DMS153 treated with DMSO at 0.1 percent for 48 hours (cell line): ENCODE measurements around the gene THEM5.

Experiments used
- DNase-seq: peaks from one replicate; lab custom pipeline; 2025; ENCODE audit not compliant: unreplicated experiment; lab: John Stamatoyannopoulos, UW

The THEM5 gene

DNA sequence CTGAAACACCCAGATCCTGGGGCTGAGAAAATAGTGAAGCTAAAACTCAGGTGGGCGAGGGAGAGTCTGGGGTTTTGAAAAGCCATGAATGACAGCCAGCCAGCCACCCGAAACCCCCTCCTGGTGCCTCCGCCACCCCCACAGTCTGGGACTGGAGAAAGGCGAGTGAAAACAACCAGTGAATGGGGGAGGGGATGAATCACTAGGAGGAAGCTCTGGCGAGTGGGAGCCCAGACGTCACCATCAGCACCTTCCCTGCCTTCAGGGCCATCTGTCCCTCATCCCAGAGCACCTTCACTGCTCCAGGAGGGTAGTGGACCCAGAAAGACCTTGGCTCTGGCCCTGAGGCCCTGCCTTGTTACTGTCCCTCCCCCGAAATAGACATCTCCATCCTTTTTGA, 31.1 kb downstream of the THEM5 start:
- no peak for DNase-seq

DNA sequence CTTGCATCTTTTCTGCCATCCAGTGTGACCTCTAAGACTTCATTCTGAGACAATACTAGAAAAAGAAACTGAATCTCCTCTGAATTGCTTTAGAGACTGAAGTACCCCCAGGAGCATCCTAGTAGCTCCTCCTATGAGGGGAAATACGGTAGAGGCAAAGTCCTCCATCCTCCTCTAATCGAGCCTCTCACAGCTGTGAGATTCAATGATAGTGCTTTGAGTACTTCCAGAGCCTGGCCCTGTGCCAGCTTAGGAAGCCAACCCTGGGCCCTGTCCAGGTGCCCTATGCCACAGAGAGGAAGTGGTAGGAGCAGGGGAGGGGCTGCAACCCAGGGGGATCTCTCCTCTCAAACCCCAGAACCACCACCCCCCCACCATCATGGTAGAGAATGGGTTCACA, 32.6 kb downstream of the THEM5 start:
- DNase-seq: peak; percentile 80

DNA sequence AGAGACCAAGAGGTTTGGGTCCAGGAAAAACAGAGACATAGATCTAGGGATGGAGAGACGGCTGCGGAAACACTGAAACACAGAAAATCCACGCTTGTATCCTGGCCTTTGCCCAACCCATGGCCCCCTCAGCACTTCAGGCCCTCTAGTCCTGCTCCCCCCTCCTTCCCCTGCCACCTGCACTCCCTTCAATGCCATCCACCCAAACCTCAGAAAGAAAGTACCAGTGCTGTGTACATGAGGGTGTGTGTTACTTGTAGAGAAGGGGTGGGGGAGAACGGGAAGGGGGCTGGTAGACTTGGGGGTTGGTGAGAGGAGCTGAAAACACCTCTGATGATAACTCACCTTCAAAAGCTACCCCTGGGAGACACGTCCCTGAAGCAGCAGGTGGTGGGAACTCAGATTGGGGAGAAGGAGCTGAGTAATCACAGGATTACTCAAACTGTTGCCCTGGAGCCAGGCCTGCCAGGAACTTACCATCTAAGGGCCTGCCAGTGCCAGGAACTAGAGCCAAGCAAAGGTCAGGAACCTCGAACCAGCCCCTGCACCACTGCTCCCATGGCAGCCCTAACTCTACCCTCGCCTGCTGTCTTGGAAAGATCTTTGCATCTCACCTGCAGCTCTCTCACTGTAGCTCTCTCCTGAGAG, 33.4 kb downstream of the THEM5 start:
- DNase-seq: no peak

DNA sequence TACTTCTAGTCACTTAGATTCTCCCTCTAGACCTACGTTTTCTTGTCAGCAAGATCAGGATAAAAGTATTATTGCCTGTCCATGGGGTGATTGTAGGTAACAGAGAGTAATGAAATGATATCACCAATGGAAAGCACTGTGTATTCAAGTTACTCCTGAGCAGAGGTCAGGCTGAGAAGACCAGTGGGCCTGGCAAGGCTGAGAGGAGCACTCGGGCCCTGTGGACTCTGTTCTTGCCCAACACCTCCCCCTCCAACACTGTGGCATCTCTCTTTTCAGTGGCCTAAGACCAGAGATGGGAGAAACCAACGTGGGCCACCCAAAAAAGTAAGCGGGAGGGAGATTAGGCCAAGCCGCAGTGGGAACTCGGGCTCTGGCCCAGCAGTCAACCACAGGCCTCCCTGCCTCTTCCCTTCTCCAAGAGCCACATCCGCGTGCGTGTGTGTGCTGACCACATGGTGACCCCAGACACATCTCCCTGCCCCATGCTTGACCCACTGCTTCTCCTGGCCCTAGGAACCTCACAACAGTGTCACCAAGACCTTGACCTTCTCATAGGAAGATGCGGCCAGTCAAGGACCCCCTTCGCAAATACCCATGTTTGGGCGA, 34.2 kb downstream of the THEM5 start:
- no peak for DNase-seq

DNA sequence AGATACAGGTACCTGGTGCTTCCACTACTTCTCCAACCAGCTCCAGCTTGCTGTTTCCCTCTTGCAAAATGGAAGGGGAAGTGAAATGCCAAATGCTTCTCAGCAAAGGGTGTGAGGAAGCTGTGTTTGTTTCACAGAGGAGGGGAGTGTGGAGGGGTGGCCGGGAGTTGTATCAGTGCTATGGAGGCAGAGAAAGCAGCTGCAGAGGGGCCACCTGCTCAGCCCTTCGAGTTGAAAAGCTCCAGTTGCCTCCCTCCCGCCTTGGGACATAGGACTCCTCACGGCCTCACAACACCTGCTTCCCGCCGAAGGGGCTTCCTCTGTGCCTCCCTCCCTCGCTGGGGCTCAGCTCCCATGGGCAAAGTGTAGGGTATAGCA, 36.2 kb downstream of the THEM5 start:
- DNase-seq: no peak

DNA sequence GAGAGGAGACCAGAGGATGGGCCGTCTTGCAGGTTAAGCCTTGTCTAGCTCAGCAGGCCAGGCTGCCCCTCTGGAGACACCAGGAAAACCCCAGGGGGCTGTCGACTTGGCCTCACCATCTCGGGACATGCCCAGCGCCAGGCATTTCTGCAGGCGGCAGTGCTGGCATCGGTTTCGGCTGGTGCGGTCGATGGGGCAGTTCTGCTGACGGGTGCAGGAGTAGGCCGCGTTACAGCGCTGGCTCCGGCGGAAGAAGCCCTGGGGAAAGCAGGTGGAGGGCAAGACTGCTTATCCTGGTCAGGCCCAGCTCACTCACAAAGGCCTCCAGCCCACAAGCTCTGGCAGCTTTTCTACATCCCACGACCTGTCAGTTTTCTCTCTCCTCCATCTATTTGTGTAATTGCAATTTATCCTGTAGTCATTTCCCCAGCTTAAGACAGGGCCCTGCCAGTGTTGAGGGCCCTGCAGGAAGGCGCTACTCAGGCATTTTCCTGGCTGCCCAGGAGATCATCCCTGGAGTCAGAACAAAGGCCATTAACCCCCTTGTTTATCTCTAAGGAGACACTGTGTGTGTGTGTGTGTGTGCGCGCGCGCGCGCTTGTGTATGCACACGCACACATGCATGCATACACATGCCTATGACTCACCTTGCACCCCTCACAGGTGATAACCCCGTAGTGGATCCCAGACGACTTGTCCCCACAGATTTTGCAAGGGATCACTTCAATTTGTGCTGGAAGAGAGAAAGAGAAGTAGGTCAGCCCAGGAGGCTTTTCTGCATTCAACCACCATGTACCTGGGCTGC, 36.8 kb downstream of the THEM5 start:
- no peak for DNase-seq

DNA sequence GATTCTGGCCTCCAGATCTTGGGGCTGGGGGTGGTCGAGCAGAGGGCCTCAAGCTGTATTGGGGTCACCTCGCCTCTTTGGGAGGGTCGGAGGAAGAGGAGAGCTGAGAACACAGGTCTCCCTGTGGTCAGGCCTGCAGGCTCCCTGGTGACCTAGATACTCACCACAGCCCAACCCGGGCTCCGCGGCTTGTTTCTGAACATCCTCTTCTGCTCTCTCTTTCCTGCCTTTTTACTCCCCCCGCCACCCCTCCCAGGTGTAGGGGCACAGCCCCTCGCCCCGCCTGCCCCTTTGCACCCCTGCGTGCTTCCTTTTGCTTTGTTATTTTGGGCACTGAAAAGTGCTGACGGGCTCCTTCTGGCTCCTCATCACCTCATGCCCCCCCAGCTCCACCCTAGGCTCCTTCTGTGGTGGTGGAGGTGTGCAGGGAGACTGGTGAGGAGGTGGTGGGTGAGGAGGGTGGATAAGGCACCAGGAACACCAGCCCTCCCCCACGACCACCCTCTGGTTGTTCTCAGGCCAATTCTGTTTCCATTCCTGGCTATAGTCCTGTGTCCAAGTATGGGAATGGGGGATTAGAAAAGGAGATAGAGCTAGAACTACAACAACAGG, 37.7 kb downstream of the THEM5 start:
- DNase-seq: no peak

DNA sequence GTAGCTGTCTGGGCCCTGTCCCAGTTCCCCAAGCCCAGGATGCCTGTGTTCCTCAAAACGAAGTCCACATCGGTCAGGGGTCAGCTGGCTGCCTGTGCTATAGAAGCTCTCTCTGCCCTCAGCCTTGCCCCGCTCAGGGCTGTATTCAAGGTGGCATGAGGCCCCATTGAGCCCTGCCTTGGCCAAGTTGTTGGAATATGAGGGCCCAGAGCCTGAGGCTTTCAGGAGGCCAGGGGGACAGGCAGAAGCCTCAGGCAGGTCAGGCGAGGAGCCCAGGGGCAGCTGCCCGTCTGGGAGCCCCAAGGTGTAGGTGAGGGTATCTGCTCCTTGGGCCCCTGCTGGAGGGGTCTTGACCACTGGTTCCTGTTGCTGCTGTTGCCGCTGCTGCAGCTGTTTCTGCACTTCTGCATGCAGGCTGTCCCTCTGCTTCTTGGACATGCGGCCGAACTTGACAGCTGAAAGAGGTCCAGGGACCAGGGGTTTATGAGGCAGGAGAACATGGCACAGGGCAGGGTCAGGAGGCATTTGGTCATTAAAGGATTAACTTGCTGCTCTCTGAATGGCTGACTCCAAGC, 38.5 kb downstream of the THEM5 start:
- no peak for DNase-seq

DNA sequence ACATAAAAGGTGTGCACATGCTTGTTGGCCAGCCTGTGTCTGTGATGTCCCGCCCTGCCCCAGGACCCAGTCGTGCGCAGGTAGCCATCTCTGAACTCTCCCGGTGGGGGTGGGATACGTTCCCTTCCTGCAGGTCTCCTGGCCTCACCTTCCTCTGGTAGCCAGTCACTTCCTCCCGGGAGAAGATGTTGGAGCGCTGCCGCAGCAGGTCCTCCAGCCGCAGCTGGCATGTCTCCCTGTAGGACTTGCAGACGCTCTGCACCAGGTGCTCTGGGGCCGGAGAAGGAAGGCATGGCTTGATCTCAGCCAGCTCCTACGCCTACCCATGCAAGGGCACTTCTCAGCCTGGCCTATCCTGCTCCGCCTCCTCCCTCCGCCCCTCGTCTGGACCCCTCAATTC, 39.1 kb downstream of the THEM5 start:
- DNase-seq: no peak

DNA sequence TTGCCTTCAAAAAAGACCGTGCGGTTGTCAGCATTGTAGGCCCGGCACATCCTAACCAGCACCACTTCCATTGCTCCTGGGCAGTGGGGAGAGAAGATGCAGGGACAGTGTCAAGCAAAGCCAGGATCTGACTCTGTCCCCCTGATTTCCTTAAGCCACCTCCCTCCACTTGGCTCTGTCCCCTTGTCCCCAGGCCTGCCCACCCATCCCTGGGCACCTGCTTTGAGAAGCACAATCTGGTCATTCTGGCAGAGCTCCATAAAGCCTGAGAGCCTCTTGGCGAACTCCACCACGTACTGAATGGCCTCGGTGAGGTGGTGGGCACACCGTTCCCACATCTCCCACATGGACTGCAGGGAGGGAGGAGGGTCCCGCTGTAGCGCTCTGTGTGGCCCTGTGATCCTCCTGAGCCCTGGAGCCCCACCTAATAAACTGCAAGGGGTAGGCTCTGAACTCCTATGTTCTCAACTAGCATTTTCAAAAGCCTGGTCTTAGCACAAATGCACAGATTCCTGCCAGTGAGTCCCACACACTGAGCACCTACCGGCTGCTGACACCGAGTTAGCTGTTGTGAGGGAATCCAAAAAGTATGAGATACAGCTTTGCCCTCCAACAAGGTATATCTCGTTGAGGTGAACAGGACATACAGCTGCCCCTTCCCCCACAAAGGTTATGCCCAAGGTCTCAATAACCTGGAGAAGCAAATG, 40.1 kb downstream of the THEM5 start:
- no peak for DNase-seq

DNA sequence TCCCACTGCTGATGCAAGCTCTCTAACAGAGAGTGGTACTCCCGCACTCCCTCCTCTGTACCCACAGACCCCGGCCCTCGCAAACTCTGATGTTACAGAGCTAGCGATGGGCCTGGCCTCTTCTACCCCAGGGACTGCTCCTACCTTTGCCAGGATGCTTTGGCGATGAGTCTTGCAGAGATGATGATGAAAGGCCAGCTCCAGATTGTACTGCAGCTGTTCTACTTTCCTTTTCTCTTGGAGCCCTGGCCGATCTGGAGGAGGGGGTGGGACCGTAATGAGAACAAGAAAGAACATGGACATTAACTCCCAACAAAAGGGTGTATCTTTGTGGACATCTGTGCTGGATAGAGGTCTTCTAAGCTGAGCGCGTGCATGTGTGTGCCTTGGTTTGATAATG, 42.3 kb downstream of the THEM5 start:
- DNase-seq: no peak

DNA sequence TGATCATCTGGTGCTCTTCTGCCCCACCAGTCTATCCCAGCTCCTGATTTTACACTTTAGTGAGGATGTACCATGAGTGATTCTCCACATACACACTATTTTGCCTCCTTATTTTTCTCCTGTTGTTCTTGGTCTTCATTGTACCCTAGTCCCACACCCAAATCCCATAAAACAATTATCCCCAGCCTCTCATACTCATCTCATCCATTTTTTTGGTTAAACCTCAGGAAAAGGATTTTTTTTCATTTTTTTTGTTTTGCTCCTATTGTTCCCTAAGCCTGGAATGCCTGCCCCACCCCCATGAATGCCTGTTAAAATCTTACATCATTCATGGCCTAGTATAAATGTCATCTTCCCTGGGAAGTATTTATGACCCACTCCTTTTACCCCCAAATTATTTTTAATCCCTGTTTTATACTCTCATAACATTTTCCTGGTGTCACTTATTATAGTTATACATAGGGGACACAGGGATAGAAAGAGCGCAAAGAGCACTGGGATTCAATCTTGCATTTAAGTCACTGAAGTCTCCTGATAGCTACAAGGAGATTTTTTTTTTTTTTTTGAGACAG, 43.4 kb downstream of the THEM5 start:
- no peak for DNase-seq

DNA sequence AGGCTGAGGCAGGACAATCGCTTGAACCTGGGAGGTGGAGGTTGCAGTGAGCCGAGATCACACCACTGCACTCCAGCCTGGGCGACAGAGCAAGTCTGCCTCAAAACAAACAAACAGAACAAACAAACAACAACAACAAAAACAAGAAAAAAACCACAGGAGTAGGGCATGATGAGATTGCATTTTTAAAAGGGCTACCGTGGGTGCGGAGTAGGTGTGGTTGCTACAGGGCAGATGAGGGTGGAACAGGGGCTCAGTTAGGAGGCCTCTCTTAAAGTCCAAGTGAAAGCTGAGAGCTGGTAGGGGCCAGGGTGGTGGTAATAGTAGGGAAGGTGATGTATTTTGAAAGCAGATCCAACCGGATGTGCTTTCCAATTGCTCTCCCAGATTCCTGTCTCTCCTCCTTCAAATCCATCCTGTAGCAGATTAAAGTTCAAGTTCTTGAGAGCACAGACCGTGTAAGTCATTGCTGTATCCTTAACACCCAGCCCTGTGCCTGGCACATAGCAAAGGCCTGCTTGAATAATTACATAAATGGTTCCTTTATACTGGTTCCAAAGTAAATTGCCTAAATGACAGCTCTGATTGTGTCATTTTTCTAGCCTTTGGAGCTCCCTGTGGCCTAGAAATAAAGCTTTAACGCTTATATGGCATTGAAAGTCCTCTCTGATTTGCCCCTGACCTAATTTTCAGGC, 44.1 kb downstream of the THEM5 start:
- no peak for DNase-seq

DNA sequence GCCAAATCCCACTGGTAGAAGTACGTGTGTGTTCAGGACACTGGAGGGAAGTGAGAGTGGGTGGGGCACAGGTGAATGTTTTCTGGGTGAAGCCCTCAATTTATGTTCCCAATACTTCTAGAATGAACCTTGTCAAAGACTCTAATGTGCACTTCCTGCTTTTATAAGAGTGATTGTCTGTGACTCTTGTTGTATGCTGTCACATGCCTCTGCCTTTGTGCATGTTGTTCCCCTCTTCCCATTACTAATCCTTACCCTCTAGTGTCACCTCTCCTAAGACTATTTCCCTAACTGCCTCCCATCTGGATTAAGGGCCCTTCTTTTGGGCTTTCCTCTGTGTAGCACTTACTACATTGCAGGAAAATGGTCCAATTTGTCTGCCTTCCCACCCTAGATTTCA, 45.7 kb downstream of the THEM5 start:
- no peak for DNase-seq

DNA sequence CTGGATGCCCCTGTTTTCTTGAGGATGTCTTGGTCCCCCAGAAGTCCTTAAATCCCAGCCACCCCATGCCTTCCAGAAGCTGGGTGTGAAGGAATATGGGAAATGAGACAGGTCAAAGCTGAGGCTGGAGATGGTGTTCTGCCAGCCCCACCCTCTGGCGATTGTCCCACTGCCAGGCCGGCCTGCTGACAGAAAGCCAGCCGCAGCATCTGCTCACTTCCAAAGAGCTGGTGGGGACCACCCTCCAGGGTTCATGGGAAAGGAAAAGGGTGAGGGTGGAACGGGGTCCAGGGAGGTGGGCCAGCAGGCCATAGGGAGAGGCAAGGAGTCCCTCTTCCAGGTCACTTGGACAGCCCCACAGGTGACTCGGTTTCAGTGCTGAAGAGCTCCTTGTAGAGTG, 46.4 kb downstream of the THEM5 start:
- no peak for DNase-seq

DNA sequence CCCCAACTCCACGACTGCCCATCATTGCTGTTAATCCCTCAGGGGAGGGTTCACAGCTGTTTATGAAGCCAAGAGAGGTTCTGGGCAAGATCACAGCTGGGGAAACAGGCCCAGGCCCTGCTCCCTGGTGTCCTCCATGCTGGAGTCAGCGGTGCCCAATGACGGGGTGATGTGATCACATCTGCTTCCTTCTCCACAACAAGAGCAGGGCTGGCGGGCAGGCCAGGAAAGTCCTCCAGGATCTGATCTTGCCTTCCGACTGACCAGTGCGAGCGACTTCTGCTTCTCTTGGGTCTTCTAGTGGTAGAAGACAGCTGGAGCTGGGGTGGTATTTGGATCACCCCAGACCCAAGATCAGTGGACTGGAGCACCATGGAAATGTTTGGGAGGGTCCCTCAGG, 47.3 kb downstream of the THEM5 start:
- DNase-seq: no peak

DNA sequence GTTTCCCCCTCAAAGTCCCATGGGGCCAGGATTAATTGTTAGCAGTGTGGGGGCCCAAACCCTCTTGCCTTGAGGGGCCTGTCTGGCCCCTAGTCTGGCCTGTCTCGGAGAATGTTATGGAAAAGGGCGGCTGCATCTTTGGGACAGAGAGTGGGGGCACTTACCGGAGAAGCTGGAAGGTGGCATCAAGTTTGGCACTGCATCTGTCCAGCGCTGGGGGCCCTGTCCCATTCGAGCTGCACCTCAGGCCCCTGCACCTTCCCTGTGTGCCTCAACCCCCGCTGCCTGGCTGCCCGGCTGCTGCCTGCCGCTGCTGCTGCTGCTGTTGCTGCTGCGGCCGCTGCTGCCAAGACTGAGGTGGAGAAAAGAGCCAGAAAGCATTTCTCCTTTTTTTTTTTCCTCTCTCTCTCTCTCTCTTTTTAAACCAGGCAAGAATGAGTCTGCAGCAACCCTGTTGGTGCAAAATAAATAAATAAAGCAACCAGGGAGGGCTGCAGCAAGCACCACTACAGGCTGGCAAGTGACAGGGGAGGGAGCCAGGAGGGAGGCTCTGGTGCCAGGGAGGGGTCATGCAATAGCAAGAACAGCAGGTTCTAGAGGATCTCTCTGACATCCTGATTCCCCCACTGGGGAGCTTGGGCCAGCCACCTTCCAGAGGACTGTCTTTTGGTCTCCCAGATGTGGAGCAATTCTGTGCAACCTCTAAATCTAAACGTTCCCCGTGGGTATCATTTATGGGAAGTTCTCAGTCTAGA, 48.3 kb downstream of the THEM5 start, which contains the start of gene LINGO4:
TSS of gene LINGO4 (minus strand) at position 354 of the 755 bp plus-strand sequence. CDS start 2,715 bp downstream, outside the sequence.
- no peak for DNase-seq

DNA sequence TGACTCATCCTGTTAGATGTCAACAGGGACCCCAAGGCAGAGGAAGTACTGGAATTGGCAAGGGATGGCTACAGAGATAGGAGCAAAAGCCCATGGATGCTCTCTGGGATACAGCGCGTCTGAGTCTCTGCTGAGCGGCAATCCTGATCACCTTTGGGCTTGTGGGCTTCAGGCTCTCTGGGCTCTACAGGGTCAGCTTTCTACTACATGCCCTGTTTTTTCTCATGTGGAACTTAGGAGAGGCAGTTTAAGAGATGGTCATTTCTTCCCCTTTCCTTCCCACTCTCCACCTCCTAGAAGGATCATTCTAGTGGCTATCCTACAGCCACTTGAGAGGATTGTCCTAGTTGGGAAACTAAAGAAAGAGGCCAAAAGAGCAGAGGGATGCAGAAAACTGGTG, 49.6 kb downstream of the THEM5 start:
- no peak for DNase-seq

DNA sequence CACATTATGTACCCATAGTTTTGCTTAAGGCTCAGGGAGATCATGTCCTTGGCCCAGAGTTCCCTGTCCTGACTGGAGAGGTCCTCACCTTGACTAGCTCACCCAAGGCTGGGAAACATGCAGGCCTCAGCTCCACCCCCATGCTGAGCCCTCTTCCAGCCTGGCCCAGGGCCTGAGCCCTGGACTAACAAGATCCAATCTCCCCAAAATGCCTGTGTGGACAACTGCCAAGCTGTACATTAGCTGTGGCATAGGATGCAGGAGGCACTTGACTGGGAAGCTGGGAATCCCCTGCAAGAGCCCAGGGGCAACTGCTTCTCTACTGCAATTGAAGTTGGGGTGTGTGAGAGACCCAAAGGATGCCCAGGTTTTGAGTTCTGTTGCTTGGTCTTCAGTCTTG, 50.3 kb downstream of the THEM5 start:
- DNase-seq: no peak
